Measurements from ENCODE around the gene SUCO.

DNA sequence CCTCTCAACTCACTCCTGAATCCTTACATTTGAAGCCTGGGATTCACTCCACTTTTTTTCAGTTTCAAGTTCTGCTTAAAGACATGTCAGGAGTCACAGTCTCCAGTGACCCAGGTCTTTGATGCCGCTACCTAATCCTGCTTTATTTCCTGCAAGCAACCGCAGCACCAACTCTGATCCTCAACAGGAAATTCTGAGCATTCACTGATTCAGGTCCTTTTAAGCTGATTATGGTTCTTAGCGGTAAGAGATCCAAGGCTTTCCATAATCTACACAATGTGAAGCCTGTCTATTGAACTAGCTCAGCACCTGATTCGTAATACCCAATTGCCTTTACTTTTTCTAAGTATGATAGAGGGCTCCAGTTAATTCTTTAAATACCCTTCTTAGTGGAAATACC lies 45.4 kb upstream of the SUCO start:
- TF ChIP-seq, protein P1, sequence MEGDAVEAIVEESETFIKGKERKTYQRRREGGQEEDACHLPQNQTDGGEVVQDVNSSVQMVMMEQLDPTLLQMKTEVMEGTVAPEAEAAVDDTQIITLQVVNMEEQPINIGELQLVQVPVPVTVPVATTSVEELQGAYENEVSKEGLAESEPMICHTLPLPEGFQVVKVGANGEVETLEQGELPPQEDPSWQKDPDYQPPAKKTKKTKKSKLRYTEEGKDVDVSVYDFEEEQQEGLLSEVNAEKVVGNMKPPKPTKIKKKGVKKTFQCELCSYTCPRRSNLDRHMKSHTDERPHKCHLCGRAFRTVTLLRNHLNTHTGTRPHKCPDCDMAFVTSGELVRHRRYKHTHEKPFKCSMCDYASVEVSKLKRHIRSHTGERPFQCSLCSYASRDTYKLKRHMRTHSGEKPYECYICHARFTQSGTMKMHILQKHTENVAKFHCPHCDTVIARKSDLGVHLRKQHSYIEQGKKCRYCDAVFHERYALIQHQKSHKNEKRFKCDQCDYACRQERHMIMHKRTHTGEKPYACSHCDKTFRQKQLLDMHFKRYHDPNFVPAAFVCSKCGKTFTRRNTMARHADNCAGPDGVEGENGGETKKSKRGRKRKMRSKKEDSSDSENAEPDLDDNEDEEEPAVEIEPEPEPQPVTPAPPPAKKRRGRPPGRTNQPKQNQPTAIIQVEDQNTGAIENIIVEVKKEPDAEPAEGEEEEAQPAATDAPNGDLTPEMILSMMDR (IDR thresholded peaks at IDR 0.05), result no peak
- no peak for TF ChIP-seq POLR2A (IDR thresholded peaks at IDR 0.05)

Measured in thyroid gland (tissue), 4 donors.